Prostate gland (tissue), 2 donors: Measurements from ENCODE around the gene ACOD1.

ENCODE experiments used
- POLR2A ChIP-seq: fragments of 450-650 bp; IDR thresholded peaks from one replicate; pipeline ENCODE4 v1.6.1; 2016; ENCODE audit warnings: antibody characterized with exemption, mild to moderate bottlenecking
- POLR2AphosphoS5 ChIP-seq: sonication (generic); formaldehyde crosslinking; IDR thresholded peaks from one replicate; pipeline ENCODE4 v1.6.1; 2017; ENCODE audit warnings: antibody characterized with exemption
- TF ChIP-seq, protein P1 (sequence below), 4 experiments: fragments of 200-600 bp in 2 of 4; fragments of 450-650 bp in 2 of 4; sonication (generic) in 2 of 4; IDR thresholded peaks; 1 replicate in 3 of 4; 2 replicates in 1 of 4; pipeline ENCODE4 v1.5.1; 2016 to 2019; ENCODE audit warnings: antibody characterized with exemption in 4 of 4, mild to moderate bottlenecking in 2 of 4, moderate library complexity in 2 of 4

DNA sequence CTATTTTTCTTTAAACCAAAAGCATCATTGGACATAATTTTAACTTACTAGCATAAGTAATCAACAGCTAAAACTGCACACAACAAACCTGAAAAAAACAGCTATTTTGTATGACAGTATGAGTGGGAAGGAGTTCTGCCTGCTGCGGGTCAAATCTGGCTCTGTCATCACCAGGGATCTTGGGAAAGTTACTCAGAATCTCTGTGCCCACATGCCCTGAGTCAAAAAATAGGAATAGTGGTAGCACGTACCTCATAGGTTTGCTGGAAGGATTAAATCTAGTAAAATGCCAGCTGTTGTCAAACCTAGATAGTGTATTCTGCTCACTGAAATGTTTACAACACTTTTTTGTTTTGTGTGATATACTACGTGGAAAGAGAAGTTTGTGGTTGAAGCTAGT is 44.7 kb downstream of the ACOD1 start:
- TF ChIP-seq, protein P1, sequence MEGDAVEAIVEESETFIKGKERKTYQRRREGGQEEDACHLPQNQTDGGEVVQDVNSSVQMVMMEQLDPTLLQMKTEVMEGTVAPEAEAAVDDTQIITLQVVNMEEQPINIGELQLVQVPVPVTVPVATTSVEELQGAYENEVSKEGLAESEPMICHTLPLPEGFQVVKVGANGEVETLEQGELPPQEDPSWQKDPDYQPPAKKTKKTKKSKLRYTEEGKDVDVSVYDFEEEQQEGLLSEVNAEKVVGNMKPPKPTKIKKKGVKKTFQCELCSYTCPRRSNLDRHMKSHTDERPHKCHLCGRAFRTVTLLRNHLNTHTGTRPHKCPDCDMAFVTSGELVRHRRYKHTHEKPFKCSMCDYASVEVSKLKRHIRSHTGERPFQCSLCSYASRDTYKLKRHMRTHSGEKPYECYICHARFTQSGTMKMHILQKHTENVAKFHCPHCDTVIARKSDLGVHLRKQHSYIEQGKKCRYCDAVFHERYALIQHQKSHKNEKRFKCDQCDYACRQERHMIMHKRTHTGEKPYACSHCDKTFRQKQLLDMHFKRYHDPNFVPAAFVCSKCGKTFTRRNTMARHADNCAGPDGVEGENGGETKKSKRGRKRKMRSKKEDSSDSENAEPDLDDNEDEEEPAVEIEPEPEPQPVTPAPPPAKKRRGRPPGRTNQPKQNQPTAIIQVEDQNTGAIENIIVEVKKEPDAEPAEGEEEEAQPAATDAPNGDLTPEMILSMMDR (IDR thresholded peaks at IDR 0.05), result no peak
- no peak for TF ChIP-seq POLR2A
- no peak for TF ChIP-seq POLR2AphosphoS5
